ENCODE results near the gene DYNLT1. TPM values are rescaled to one million over a fixed set of nuclear protein-coding genes. Genes with fewer than 3 reads are reported as not detected.

The DYNLT1 gene
- 10 to 100 TPM; 57.3 to 91.5 TPM for total RNA-seq

DNA sequence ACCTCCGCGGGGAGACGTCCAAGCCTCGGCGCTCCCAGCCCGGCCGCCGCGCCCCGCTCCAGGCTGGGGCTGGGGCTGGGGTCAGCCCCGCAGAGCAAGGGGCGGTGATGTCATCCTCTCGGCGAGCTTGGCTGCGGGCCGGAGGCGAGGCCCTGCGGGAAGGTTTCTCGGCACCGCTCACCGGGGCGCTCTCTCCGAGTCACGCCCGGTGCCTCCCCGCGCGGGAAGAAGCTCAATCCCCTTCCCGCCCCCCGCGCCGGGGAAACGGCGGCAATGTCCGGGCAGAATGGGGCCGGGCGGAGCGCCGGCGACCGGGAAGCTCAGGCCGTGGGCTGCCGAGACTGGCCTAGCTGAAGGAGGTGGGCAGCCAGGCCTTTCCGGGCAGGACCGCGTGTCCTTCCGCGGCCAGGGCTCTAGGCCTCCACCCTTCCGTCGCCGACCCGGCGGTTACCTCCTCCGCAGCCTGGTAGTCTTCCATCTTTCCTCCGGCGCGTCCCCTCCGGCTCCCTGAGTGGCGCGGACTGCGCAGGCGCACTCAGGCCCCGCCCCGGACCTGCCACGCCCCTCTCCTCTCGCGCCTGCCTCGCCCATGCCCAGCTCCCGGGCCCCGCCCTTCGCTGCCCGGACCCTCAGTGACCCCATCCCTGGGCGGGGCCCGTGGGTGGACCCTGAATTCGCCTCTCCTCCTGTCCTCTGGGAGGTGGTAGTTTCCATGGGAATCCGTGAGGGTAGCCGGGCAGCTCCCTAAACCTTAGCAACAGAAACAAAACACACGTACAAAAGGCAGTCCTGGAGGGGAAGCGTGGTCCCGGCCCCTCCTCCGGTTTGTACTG is at the start of gene DYNLT1:
DYNLT1 (minus strand) TSS at position 513 of the 833 bp plus-strand sequence; CDS start at position 478, 35 bp downstream.
- Histone ChIP-seq H3K27me3 (no peaks in the 10 kb centered on the region), H3K36me3 (no peaks in the 10 kb centered on the region), H3K4me1 (peaks cover 0 to 65% of the 10 kb centered on the region in 2 donors), H3K9me3 (no peaks in the 10 kb centered on the region), H3K4me3 (peak within 1 kb of the TSS; percentile 71 to 99), H3K27ac (peak within 1 kb of the TSS; percentile 98 to 100)
- peak; percentile 94 for DNase-seq (ENCODE audit: low spot score)
- no peak for TF ChIP-seq CTCF (IDR thresholded peaks at IDR 0.05)

- no peaks in the 10 kb centered on the region for H3K9me3 ChIP-seq
- no peak overlapping the region for H3K27ac ChIP-seq
- H3K27me3 ChIP-seq: no peaks in the 10 kb centered on the region
- no peak overlapping the region for H3K4me3 ChIP-seq
- no peak for TF ChIP-seq CTCF (IDR thresholded peaks at IDR 0.05)
- no peaks in the 10 kb centered on the region for H3K36me3 ChIP-seq
- DNase-seq (ENCODE audit: low spot score): no peak
- no peaks in the 10 kb centered on the region for H3K4me1 ChIP-seq
Observed at GRCh38 chr6:158688860-158689259, 44.3 kb upstream of the DYNLT1 start.

- TF ChIP-seq CTCF (IDR thresholded peaks at IDR 0.05): no peak
- H3K4me3 ChIP-seq: no peak overlapping the region
- DNase-seq (ENCODE audit: low spot score): no peak
- no peaks in the 10 kb centered on the region for H3K4me1 ChIP-seq
- no peaks in the 10 kb centered on the region for H3K9me3 ChIP-seq
- no peak overlapping the region for H3K27ac ChIP-seq
- H3K36me3 ChIP-seq: no peaks in the 10 kb centered on the region
- no peaks in the 10 kb centered on the region for H3K27me3 ChIP-seq
Observed at GRCh38 chr6:158687506-158687905, 43.0 kb upstream of the DYNLT1 start.

GRCh38 chr6:158686791-158687381 is 42.3 kb upstream of the DYNLT1 start:
- Histone ChIP-seq H3K9me3 (no peaks in the 10 kb centered on the region), H3K4me3 (no peak overlapping the region), H3K27me3 (no peaks in the 10 kb centered on the region), H3K36me3 (no peaks in the 10 kb centered on the region), H3K27ac (no peak overlapping the region), H3K4me1 (no peaks in the 10 kb centered on the region)
- no peak for DNase-seq (ENCODE audit: low spot score)
- TF ChIP-seq CTCF (IDR thresholded peaks at IDR 0.05): no peak

DNA sequence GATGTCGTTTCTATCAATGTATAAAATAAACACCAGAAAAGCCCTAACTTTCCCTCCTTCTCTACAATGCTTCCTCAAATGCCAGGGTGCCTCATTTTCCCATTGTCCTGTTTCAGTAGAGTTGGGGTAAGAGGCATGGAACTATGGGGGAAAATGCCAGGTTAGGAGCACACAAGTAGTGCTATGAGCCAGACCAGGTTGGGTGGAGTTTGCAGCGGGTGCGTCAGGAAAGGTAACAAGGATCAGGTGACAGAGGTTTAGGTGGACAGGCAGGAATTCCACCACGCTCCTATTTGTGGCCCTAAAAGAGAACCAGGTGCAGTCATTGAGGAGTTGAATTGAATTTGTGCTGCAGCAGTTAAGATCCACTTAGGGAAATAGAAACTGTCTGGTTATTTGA is 41.8 kb upstream of the DYNLT1 start:
- Histone ChIP-seq H3K9me3 (no peaks in the 10 kb centered on the region), H3K4me3 (no peak overlapping the region), H3K36me3 (no peaks in the 10 kb centered on the region), H3K27ac (no peak overlapping the region), H3K4me1 (no peaks in the 10 kb centered on the region), H3K27me3 (no peaks in the 10 kb centered on the region)
- DNase-seq (ENCODE audit: low spot score): no peak
- no peak for TF ChIP-seq CTCF (IDR thresholded peaks at IDR 0.05)
